ENCODE data around the gene TESK1.

The TESK1 gene

GRCh38 chr9:35605351-35606137 is 482 bp downstream of the TESK1 start:
- no peak for DNase-seq (ENCODE audit: insufficient read length, low spot score)
- no peak for FAIRE-seq
- TF ChIP-seq, protein P1, sequence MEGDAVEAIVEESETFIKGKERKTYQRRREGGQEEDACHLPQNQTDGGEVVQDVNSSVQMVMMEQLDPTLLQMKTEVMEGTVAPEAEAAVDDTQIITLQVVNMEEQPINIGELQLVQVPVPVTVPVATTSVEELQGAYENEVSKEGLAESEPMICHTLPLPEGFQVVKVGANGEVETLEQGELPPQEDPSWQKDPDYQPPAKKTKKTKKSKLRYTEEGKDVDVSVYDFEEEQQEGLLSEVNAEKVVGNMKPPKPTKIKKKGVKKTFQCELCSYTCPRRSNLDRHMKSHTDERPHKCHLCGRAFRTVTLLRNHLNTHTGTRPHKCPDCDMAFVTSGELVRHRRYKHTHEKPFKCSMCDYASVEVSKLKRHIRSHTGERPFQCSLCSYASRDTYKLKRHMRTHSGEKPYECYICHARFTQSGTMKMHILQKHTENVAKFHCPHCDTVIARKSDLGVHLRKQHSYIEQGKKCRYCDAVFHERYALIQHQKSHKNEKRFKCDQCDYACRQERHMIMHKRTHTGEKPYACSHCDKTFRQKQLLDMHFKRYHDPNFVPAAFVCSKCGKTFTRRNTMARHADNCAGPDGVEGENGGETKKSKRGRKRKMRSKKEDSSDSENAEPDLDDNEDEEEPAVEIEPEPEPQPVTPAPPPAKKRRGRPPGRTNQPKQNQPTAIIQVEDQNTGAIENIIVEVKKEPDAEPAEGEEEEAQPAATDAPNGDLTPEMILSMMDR (IDR thresholded peaks at IDR 0.05; ENCODE audit: insufficient read depth, missing control alignments) = no peak

DNA sequence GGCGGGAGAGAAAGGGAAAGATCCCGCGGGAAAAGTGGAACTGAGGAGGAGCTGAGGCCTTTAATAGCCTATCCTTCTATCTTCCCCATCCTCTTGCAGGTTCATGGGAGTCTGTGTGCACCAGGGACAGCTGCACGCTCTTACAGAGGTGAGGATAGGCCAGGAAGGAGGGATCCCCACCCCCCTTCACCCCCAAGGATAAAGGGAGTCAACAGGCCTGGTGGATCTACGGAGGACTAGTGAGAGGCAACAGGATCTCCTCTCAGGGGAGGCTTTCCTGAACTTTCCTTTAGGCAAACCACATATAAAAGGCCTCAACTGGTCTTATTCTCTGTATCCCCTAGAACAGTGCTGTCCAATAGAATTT is 1.1 kb downstream of the TESK1 start:
- TF ChIP-seq, protein P1 (IDR thresholded peaks at IDR 0.05; ENCODE audit: insufficient read depth, missing control alignments) = no peak
- FAIRE-seq (no peak), DNase-seq (ENCODE audit: insufficient read length, low spot score) (no peak)

- TF ChIP-seq, protein P1 (IDR thresholded peaks at IDR 0.05; ENCODE audit: insufficient read depth, missing control alignments) = no peak
- no peak for DNase-seq (ENCODE audit: insufficient read length, low spot score)
- FAIRE-seq = no peak
These were observed 1.7 kb downstream of the TESK1 start for GRCh38 chr9:35606726-35607125.

- DNase-seq (ENCODE audit: insufficient read length, low spot score) (no peak), FAIRE-seq (no peak)
- TF ChIP-seq, protein P1 (IDR thresholded peaks at IDR 0.05; ENCODE audit: insufficient read depth, missing control alignments) = no peak
These were observed 3.2 kb downstream of the TESK1 start for GRCh38 chr9:35608221-35608620.

DNA sequence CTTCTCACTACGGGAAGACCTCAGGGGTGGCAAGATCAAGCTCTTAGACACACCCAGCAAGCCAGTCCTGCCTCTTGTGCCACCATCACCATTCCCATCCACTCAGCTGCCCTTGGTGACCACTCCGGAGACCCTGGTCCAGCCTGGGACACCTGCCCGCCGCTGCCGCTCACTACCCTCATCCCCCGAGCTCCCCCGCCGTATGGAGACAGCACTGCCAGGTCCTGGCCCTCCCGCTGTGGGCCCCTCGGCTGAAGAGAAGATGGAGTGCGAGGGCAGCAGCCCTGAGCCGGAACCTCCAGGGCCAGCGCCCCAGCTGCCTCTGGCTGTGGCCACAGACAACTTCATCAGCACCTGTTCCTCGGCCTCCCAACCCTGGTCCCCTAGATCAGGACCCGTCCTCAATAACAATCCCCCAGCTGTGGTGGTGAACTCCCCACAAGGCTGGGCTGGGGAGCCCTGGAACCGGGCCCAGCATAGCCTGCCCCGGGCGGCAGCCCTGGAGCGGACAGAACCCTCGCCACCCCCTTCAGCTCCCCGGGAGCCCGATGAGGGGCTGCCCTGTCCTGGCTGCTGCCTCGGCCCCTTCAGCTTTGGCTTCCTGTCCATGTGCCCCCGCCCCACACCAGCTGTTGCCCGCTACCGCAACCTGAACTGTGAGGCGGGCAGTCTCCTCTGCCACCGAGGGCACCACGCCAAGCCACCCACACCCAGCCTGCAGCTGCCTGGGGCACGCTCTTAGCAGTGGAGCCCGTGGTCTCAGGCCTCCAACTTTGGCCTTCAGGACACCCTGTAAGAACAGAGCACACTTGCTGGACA is 4.1 kb downstream of the TESK1 start:
- FAIRE-seq (no peak), DNase-seq (ENCODE audit: insufficient read length, low spot score) (no peak)
- TF ChIP-seq, protein P1 (IDR thresholded peaks at IDR 0.05; ENCODE audit: insufficient read depth, missing control alignments) = no peak

GRCh38 chr9:35609820-35610163 is 4.7 kb downstream of the TESK1 start:
- DNase-seq (ENCODE audit: insufficient read length, low spot score) = no peak
- TF ChIP-seq, protein P1 (IDR thresholded peaks at IDR 0.05; ENCODE audit: insufficient read depth, missing control alignments) = no peak
- FAIRE-seq = no peak

All from D721Med (cell line).